A549 treated with AZD9567 at 1 μM for 4 hours (cell line): ENCODE results near the gene ANAPC1. TPM values are rescaled to one million over a fixed set of nuclear protein-coding genes. Genes with fewer than 3 reads are reported as not detected.

Experiments used
- total RNA-seq: library from RNA; stranded (reverse); fragments of 200-300 nt; extraction: Qiagen RNA extraction; gene quantifications from 5 replicates; pipeline ENCODE4 v1.2.3, GENCODE V29; 2022; ENCODE audit not compliant: insufficient read depth

ANAPC1 gene, protein sequence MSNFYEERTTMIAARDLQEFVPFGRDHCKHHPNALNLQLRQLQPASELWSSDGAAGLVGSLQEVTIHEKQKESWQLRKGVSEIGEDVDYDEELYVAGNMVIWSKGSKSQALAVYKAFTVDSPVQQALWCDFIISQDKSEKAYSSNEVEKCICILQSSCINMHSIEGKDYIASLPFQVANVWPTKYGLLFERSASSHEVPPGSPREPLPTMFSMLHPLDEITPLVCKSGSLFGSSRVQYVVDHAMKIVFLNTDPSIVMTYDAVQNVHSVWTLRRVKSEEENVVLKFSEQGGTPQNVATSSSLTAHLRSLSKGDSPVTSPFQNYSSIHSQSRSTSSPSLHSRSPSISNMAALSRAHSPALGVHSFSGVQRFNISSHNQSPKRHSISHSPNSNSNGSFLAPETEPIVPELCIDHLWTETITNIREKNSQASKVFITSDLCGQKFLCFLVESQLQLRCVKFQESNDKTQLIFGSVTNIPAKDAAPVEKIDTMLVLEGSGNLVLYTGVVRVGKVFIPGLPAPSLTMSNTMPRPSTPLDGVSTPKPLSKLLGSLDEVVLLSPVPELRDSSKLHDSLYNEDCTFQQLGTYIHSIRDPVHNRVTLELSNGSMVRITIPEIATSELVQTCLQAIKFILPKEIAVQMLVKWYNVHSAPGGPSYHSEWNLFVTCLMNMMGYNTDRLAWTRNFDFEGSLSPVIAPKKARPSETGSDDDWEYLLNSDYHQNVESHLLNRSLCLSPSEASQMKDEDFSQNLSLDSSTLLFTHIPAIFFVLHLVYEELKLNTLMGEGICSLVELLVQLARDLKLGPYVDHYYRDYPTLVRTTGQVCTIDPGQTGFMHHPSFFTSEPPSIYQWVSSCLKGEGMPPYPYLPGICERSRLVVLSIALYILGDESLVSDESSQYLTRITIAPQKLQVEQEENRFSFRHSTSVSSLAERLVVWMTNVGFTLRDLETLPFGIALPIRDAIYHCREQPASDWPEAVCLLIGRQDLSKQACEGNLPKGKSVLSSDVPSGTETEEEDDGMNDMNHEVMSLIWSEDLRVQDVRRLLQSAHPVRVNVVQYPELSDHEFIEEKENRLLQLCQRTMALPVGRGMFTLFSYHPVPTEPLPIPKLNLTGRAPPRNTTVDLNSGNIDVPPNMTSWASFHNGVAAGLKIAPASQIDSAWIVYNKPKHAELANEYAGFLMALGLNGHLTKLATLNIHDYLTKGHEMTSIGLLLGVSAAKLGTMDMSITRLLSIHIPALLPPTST (N-terminal part only)
- total RNA-seq, result 23.1 to 31.3 TPM (median 29.9 TPM) in 5 replicates

DNA sequence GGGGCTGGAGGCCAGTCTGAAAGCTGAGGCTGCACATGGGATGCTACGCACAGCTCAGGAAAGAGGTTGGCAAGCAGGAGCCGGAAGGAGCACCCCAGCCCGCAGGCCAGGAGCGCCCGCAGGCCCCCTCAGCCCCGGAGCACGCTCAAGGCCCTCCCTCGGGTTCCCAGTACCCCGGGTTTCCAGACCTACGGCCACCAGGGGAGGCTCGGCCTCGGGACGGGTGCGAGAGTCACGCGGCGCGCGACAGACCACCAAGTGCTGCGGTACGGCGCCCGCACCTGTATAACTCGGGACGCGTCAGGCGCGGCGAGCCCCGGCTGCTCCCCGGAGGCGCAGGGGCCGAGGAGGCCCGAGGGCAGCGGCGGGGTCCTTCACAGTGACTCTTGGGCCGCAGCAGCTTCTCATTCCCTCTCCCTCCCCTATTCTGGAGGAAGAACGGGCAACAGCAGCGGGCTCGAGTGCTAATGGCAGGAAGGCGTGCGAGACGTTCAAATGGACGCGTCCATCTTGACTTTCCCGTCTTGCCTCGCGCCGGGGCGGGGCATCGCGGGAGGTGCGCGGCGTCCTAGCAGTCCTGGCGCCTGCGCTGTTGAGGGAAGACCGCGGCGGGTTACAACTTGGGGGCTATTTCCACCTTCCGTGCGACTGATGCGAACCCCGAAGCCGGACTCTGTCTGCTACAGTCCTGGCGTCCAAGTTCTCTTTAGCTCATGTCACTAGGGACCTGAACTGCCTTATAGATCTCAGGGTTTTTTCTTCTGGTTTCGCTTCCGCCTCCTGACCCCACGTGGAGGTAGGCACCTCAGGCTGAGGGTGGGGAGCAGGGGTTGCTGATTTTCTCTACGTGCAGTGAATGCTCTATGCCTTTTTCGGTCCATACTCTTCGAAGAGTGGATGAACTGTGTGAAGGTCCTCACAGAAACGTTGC is at the start of gene ANAPC1:
Gene ANAPC1 (minus strand): TSS at position 533 of the 931 bp plus-strand sequence. CDS start 3,368 bp downstream, outside the sequence.

GRCh38 chr2:111897924-111898702 is 14.1 kb upstream of the ANAPC1 start, which contains the start of gene MERTK:
TSS of gene MERTK (plus strand) at chr2:111898607. CDS start at chr2:111898736, 129 bp downstream.

Other genes starting within 250 kb of the ANAPC1 start
- gene MERTK, start 14.4 kb upstream of the ANAPC1 start, total RNA-seq, result 1.9 to 5.7 TPM (median 2.2 TPM) in 5 replicates
- gene TMEM87B, start 171.1 kb upstream of the ANAPC1 start, total RNA-seq, result 13.4 to 16.2 TPM (median 14.7 TPM) in 5 replicates